ENCODE results near the gene CCL19.

DNA sequence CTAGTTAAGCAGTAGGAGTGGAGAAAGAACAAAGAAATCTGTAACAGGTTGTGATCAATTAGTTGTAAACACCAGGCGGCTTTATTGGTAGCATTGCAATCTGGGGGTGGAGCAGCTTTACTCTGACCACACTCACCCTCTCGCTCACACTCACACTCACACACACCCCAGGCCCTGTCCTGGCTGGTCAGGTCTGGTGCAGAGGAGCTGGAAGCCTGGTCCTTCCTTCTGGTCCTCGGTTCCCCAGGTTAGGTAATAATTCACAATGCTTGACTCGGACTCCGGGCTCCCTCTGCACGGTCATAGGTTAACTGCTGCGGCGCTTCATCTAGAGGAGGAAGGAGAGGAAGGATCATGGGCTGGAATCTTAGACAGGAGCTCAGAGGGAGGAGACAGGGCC, 1.6 kb downstream of the CCL19 start:
- TF ChIP-seq, protein P1, sequence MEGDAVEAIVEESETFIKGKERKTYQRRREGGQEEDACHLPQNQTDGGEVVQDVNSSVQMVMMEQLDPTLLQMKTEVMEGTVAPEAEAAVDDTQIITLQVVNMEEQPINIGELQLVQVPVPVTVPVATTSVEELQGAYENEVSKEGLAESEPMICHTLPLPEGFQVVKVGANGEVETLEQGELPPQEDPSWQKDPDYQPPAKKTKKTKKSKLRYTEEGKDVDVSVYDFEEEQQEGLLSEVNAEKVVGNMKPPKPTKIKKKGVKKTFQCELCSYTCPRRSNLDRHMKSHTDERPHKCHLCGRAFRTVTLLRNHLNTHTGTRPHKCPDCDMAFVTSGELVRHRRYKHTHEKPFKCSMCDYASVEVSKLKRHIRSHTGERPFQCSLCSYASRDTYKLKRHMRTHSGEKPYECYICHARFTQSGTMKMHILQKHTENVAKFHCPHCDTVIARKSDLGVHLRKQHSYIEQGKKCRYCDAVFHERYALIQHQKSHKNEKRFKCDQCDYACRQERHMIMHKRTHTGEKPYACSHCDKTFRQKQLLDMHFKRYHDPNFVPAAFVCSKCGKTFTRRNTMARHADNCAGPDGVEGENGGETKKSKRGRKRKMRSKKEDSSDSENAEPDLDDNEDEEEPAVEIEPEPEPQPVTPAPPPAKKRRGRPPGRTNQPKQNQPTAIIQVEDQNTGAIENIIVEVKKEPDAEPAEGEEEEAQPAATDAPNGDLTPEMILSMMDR (IDR thresholded peaks at IDR 0.05), result no peak
- TF ChIP-seq POLR2A (IDR thresholded peaks at IDR 0.05), result no peak

All from transverse colon (tissue), 3 donors.